Loucy (cell line): ENCODE results near the gene KANK2.
"Not testable (repeated sequence)": the region's sequence is repeated elsewhere in the genome, so short reads cannot be mapped to it uniquely, and the experiment has no call there.

Experiments used
- H2AFZ ChIP-seq: fragments of 200-600 bp; sonication (generic); 2 replicates; pipeline ENCODE4 v1.6.0; 2016; ENCODE audit warnings: antibody characterized with exemption, mild to moderate bottlenecking, low read length, moderate library complexity
- H3F3A ChIP-seq: fragments of 200-600 bp; 2 replicates; pipeline ENCODE4 v1.6.0; 2016; ENCODE audit warnings: antibody characterized with exemption, low read depth, mild to moderate bottlenecking
- H3K27me3 ChIP-seq: fragments of 200-600 bp; sonication (generic); 2 replicates; pipeline ENCODE4 v1.6.1; 2014; ENCODE audit warnings: low read length, mild to moderate bottlenecking; ENCODE audit not compliant: insufficient read depth, poor library complexity, severe bottlenecking
- H3K36me3 ChIP-seq: fragments of 200-600 bp; sonication (generic); 2 replicates; pipeline ENCODE4 v1.6.1; 2016; ENCODE audit warnings: low read length; ENCODE audit not compliant: insufficient read depth
- H3K4me1 ChIP-seq: fragments of 200-600 bp; sonication (generic); 2 replicates; pipeline ENCODE4 v1.5.1; 2014; ENCODE audit warnings: low read length, mild to moderate bottlenecking; ENCODE audit not compliant: insufficient read depth, poor library complexity, severe bottlenecking
- H3K4me2 ChIP-seq: fragments of 200-600 bp; sonication (generic); 2 replicates; pipeline ENCODE4 v1.6.0; 2014; ENCODE audit warnings: antibody characterized with exemption, low read length, low read depth, mild to moderate bottlenecking; ENCODE audit not compliant: poor library complexity, severe bottlenecking
- H3K4me3 ChIP-seq: fragments of 200-600 bp; sonication (generic); 2 replicates; pipeline ENCODE4 v1.5.1; 2014; ENCODE audit warnings: low read length, mild to moderate bottlenecking, mixed read lengths; ENCODE audit not compliant: poor library complexity, severe bottlenecking
- H3K79me2 ChIP-seq: fragments of 200-600 bp; sonication (generic); 2 replicates; pipeline ENCODE4 v1.6.1; 2014; ENCODE audit warnings: low read length; ENCODE audit not compliant: insufficient read depth
- H3K9ac ChIP-seq: fragments of 200-600 bp; sonication (generic); 2 replicates; pipeline ENCODE4 v1.6.0; 2014; ENCODE audit warnings: mild to moderate bottlenecking, low read depth, low read length, moderate library complexity; ENCODE audit not compliant: poor library complexity, severe bottlenecking
- H3K9me2 ChIP-seq: fragments of 200-600 bp; sonication (generic); replicated peaks from 2 replicates; pipeline ENCODE4 v1.6.1; 2016; ENCODE audit warnings: low read depth, low read length, mixed read lengths
- H3K9me3 ChIP-seq: fragments of 200-600 bp; sonication (generic); 2 replicates; pipeline ENCODE4 v1.6.1; 2014; ENCODE audit warnings: mild to moderate bottlenecking, antibody characterized with exemption, low read length, low read depth; ENCODE audit not compliant: insufficient read depth
- H4K20me1 ChIP-seq: fragments of 200-600 bp; sonication (generic); 2 replicates; pipeline ENCODE4 v1.6.0; 2014; ENCODE audit warnings: antibody characterized with exemption, low read length, mild to moderate bottlenecking; ENCODE audit not compliant: insufficient read depth, poor library complexity, severe bottlenecking
- CTCF ChIP-seq: fragments of 200-600 bp; sonication (generic); conservative IDR thresholded peaks from 2 replicates; pipeline ENCODE4 v1.5.1; 2014; ENCODE audit warnings: mild to moderate bottlenecking, antibody characterized with exemption, low read length
- EZH2phosphoT487 ChIP-seq: fragments of 200-600 bp; IDR thresholded peaks from 2 replicates; pipeline ENCODE4 v1.6.1; 2018; ENCODE audit warnings: antibody characterized with exemption, mild to moderate bottlenecking, moderate library complexity, borderline replicate concordance

The KANK2 gene

DNA sequence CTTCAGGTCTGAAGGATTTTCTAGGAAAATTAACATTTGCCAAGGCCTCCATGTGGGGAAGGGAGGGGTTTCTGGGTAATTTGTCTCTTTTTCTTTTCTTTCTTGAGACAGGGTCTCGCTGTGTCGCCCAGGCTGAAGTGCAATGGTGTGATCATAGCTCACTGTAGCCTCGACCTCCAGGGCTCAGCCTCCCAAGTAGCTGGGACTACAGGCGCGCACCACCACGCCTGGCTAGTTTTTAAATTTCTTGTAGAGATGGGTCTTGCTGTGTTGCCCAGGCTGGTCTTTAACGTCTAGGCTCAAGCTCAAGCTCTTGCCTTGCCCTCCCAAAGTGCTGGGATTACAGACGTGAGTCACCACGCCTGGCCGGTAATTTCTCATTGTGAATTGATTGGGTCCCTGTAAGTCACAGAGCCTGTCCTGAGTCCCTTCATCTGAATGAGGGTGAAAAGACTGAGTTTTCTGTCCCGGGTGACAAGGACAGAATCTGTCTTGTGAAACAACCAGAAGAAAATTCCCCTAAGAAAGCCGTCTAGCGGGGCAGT is 31.8 kb downstream of the KANK2 start:
- Histone ChIP-seq H3K4me2 (no peak overlapping the region), H3K27me3 (no peaks in the 10 kb centered on the region), H2AFZ (no peak overlapping the region), H3K36me3 (no peaks in the 10 kb centered on the region), H3F3A (no peaks in the 10 kb centered on the region), H3K9ac (no peak overlapping the region), H3K79me2 (no peaks in the 10 kb centered on the region), H3K9me3 (no peaks in the 10 kb centered on the region), H3K9me2 (no peaks in the 10 kb centered on the region), H3K4me3 (no peak overlapping the region), H4K20me1 (no peaks in the 10 kb centered on the region), H3K4me1 (no peaks in the 10 kb centered on the region)
- TF ChIP-seq EZH2phosphoT487 (no peak), CTCF (no peak)

- TF ChIP-seq EZH2phosphoT487 = no peak
- TF ChIP-seq CTCF = no peak
- H3K4me2 ChIP-seq = no peak overlapping the region
These were observed 32.4 kb downstream of the KANK2 start for GRCh38 chr19:11164879-11165406.

GRCh38 chr19:11164296-11164695 is 33.0 kb downstream of the KANK2 start:
- H3K9ac ChIP-seq = no peak overlapping the region
- H3K9me3 ChIP-seq = no peaks in the 10 kb centered on the region

More at GRCh38 chr19:11164879-11165406, 32.4 kb downstream of the KANK2 start:
- Histone ChIP-seq H3K79me2 (no peaks in the 10 kb centered on the region), H3K9me2 (no peaks in the 10 kb centered on the region), H3K9ac (no peak overlapping the region), H3F3A (no peaks in the 10 kb centered on the region), H3K27me3 (no peaks in the 10 kb centered on the region), H3K4me1 (no peaks in the 10 kb centered on the region), H3K4me3 (no peak overlapping the region), H3K9me3 (no peaks in the 10 kb centered on the region), H3K36me3 (no peaks in the 10 kb centered on the region), H4K20me1 (no peaks in the 10 kb centered on the region), H2AFZ (no peak overlapping the region)

GRCh38 chr19:11160440-11160768 is 36.9 kb downstream of the KANK2 start:
- H3K36me3 ChIP-seq, H2AFZ ChIP-seq, H3K4me3 ChIP-seq, H3K27me3 ChIP-seq, H3K9ac ChIP-seq, H3K4me2 ChIP-seq, H3F3A ChIP-seq, H3K4me1 ChIP-seq, H3K9me2 ChIP-seq, H4K20me1 ChIP-seq, H3K9me3 ChIP-seq, H3K79me2 ChIP-seq: not testable (repeated sequence)

More at GRCh38 chr19:11164296-11164695, 33.0 kb downstream of the KANK2 start:
- TF ChIP-seq EZH2phosphoT487 (no peak), CTCF (no peak)
- Histone ChIP-seq H3K4me2 (no peak overlapping the region), H3K9me2 (no peaks in the 10 kb centered on the region), H2AFZ (no peak overlapping the region), H3K27me3 (no peaks in the 10 kb centered on the region), H3K4me1 (no peaks in the 10 kb centered on the region), H3K36me3 (no peaks in the 10 kb centered on the region), H3K79me2 (no peaks in the 10 kb centered on the region), H3F3A (no peaks in the 10 kb centered on the region), H4K20me1 (no peaks in the 10 kb centered on the region), H3K4me3 (no peak overlapping the region)
